GM12801 (cell line): ENCODE data around the gene TRMT1.

Experiments used
- CTCF ChIP-seq: IDR thresholded peaks from one replicate; pipeline ENCODE4 v1.5.1; 2011; ENCODE audit warnings: control low read depth; ENCODE audit not compliant: insufficient read length; ENCODE audit errors: extremely low read depth

The TRMT1 gene

GRCh38 chr19:13133241-13133870 lies 16.8 kb upstream of the TRMT1 start:
- TF ChIP-seq CTCF = no peak

DNA sequence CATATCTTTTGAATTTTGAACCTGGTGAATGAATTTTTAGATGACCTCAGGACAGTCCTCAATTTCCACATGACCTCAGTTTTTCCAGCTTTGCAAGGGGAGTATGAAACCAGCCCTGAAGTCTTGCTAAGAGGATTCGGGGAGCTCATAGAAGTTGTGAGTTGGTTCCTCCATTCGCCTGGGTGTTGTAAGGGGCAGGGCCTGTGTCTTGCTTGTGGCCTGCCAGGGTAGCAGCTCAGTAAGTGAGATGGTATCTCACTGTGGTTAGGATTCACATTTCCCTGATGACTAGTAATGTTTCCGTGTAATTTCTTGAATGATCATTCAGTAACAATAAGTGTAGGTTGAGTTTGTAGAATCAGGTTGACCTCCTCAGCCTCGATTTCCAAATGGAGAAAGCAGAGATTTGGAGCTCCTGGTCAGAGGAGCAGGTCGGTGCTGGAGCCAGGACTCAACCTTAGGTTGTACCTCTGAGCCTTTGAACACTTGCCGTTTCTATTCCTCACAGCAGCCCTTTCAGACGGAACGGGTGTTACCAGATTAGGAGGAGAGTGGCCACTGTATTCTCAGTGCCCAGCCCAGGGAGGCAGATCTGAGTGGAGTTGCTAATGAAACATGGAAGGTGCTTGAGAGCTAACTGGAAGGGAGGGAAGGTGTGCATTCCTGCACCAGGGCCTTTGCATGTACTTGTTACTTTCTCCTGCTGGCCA lies 16.1 kb upstream of the TRMT1 start:
- no peak for TF ChIP-seq CTCF

GRCh38 chr19:13130886-13131490 lies 14.4 kb upstream of the TRMT1 start:
- TF ChIP-seq CTCF = no peak

DNA sequence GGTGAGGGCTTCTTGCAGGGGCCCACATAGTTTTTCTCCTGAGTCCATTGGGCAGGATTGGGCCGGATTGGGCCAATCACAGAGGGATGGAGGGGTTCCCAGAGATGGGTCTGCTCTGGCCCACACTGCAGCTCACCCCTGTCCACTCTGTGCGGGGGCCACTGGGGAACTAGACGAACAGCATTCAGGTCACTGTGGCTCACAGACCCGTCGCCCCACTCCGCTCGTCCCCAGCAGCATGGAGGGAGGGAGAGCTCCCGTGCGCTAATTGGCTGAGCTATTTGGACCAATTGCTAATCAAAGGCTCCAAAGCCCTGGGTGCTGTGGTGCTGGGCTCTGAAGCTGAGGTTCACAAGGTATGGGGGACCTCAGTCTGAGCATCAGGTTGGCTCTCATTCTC lies 12.8 kb upstream of the TRMT1 start:
- no peak for TF ChIP-seq CTCF

DNA sequence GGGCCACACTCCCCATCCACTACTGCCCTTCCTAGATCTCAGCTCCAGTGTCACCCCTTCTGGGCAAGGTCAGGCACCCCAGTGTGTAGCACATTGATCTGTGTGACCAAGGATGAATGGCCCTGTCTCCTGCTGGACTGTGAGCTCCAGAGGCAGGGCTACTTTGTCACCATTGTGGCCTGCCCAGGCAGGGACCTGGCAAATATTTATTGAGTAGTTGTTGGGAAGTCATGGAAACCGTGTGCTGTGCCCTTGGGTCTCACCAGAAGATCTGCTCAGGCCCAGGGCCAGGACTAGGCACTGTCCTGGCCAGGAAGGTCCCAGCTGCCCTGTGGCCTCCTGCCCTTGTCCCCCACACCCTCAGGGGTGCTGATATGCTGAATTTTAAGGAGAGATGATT lies 12.0 kb upstream of the TRMT1 start:
- TF ChIP-seq CTCF = no peak

- no peak for TF ChIP-seq CTCF
These were observed 11.5 kb upstream of the TRMT1 start for GRCh38 chr19:13127811-13128575.

DNA sequence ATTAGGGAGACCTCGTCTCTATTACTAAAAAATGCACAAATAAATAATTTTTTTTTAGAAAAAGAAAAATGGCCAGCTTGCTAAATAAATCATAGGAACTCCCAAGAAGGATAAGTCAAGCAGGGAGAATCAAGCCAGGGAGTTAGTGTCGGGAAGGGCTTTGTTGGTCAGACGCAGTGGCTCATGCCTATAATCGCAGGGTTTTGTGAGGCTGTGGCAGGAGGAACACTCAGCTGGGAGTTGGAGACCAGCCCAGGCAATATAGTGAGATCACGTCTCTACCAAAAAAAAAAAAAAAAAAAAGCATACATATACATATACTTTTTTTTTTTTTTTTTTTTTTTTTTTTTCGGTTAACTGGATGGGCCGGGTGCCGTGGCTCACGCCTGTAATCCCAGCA lies 10.5 kb upstream of the TRMT1 start:
- no peak for TF ChIP-seq CTCF
